Panc1 (cell line): Measurements from ENCODE around the gene CD38. TPM values are rescaled to one million over a fixed set of nuclear protein-coding genes. Genes with fewer than 3 reads are reported as not detected.

ENCODE experiments used
- ATAC-seq: fragments of 200-7000 bp; cut with Tn5 transposase; 2 replicates; pipeline ENCODE4 v1.9.1; 2020; ENCODE audit warnings: mild to moderate bottlenecking, moderate library complexity
- BruUV-seq: library from RNA; stranded (reverse); fragments of 400-500 nt; replicated peaks from 2 replicates; lab custom pipeline; 2021; lab: Mats Ljungman, UMichigan
- CTCF ChIA-PET: fragments of 300-600 bp; sonication (Branson Sonifier 250); formaldehyde crosslinking; loops from one replicate; lab custom pipeline; 2022; ENCODE audit warnings: antibody characterized with exemption; lab: Charles Lee
- POLR2A ChIA-PET: fragments of 300-600 bp; sonication (Branson Sonifier 250); formaldehyde crosslinking; loops from one replicate; lab custom pipeline; 2022; ENCODE audit warnings: antibody characterized with exemption; lab: Charles Lee
- DNase-seq: peaks from one replicate; pipeline ENCODE4 v3.0.0-alpha.2; 2010; ENCODE audit warnings: low read depth, low spot score
- H3K27ac ChIP-seq: 2 replicates; pipeline ENCODE4 v1.5.1; 2011; ENCODE audit warnings: mild to moderate bottlenecking, low read length, inconsistent platforms
- H3K27me3 ChIP-seq: fragments of 200-500 bp; sonication (Bioruptor generic); 2 replicates; pipeline ENCODE4 v1.6.0; 2014; ENCODE audit warnings: low read length, inconsistent platforms; ENCODE audit not compliant: control insufficient read depth, insufficient read depth
- H3K36me3 ChIP-seq: fragments of 200-500 bp; sonication (Bioruptor generic); 2 replicates; pipeline ENCODE4 v1.5.1; 2014; ENCODE audit warnings: inconsistent platforms, mild to moderate bottlenecking, low read length, moderate library complexity; ENCODE audit not compliant: control insufficient read depth, insufficient read depth
- H3K4me1 ChIP-seq: 2 replicates; pipeline ENCODE4 v1.5.1; 2011; ENCODE audit warnings: inconsistent platforms, mild to moderate bottlenecking, low read length, moderate library complexity; ENCODE audit not compliant: control insufficient read depth, insufficient read depth
- H3K4me3 ChIP-seq, 2 experiments: 2 replicates each; pipeline ENCODE4 v1.5.1; 2011 to 2012; ENCODE audit warnings: low read depth in 2 of 2, low read length in 2 of 2, mild to moderate bottlenecking in 2 of 2, inconsistent platforms in 1 of 2, moderate library complexity in 1 of 2
- H3K9me3 ChIP-seq: fragments of 200-500 bp; sonication (Bioruptor generic); 2 replicates; pipeline ENCODE4 v1.5.1; 2014; ENCODE audit warnings: low read depth, mild to moderate bottlenecking, inconsistent platforms, low read length, moderate library complexity; ENCODE audit not compliant: control insufficient read depth, insufficient read depth
- POLR2AphosphoS5 ChIP-seq: IDR thresholded peaks from 2 replicates; pipeline ENCODE4 v1.6.1; 2012; ENCODE audit warnings: mild to moderate bottlenecking, low read depth, low read length, moderate library complexity
- SIN3A ChIP-seq: IDR thresholded peaks from 2 replicates; pipeline ENCODE4 v1.6.1; 2012; ENCODE audit warnings: low read depth, mild to moderate bottlenecking, low read length, moderate library complexity, borderline replicate concordance; ENCODE audit not compliant: insufficient read depth
- TCF7L2 ChIP-seq: IDR thresholded peaks from 2 replicates; pipeline ENCODE4 v1.6.1; 2011; ENCODE audit warnings: mild to moderate bottlenecking, low read depth, low read length, inconsistent platforms
- in situ Hi-C: cut with HindIII; loops from 2 replicates; pipeline ENCODE4 v1.10.0; 2016; ENCODE audit warnings: low sequenced_read_pairs, low pct_unique_long_range_greater_than_20kb
- intact Hi-C: fragments of 100-400 bp; cut with micrococcal nuclease; formaldehyde crosslinking; loops from one replicate; pipeline ENCODE4 v1.10.0; 2022; ENCODE audit not compliant: unreplicated experiment
- total RNA-seq: library from RNA; stranded (reverse); gene quantifications from one replicate; pipeline ENCODE4 v1.2.1, GENCODE V29; 2021; ENCODE audit not compliant: unreplicated experiment
- TF ChIP-seq, protein P1 (sequence below): fragments of 450-650 bp; IDR thresholded peaks from 2 replicates; pipeline ENCODE4 v1.5.1; 2017; ENCODE audit warnings: mild to moderate bottlenecking
- TF ChIP-seq, protein P2 (sequence below), 2 experiments: IDR thresholded peaks; 2 replicates each; pipeline ENCODE4 v1.6.1; 2011 to 2012; ENCODE audit warnings: low read depth in 2 of 2, control low read depth in 1 of 2, low read length in 1 of 2, mild to moderate bottlenecking in 1 of 2, moderate library complexity in 1 of 2; ENCODE audit not compliant: insufficient read depth in 1 of 2

CD38 gene
- total RNA-seq, 1 experiment from 2014 or later: 0.15 TPM

DNA sequence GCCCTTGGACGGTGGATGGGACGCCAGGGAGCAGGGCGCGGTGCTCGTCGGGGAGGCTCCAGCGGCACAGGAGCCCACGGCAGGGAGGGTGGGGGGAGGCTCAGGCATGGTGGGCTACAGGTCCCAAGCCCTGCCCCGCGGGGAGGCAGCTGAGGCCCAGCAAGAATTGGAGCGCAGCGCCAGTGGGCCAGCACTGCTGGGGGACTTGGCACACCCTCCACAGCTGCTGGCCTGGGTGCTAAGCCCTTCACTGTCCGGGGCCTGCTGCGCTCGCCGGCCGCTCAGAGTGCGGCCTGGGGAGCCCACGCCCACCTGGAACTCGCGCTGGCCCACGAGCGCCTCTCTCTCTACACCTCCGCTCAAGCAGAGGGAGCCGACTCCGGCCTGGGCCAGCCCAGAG is 8.6 kb downstream of the CD38 start:
- no peaks in the 10 kb centered on the region for H3K9me3 ChIP-seq
- no peak overlapping the region for H3K4me3 ChIP-seq
- no peaks in the 10 kb centered on the region; the same call in 1 of the 2 replicates for H3K27me3 ChIP-seq
- TF ChIP-seq SIN3A: no peak
- no peak for TF ChIP-seq POLR2AphosphoS5
- TF ChIP-seq, protein P1, sequence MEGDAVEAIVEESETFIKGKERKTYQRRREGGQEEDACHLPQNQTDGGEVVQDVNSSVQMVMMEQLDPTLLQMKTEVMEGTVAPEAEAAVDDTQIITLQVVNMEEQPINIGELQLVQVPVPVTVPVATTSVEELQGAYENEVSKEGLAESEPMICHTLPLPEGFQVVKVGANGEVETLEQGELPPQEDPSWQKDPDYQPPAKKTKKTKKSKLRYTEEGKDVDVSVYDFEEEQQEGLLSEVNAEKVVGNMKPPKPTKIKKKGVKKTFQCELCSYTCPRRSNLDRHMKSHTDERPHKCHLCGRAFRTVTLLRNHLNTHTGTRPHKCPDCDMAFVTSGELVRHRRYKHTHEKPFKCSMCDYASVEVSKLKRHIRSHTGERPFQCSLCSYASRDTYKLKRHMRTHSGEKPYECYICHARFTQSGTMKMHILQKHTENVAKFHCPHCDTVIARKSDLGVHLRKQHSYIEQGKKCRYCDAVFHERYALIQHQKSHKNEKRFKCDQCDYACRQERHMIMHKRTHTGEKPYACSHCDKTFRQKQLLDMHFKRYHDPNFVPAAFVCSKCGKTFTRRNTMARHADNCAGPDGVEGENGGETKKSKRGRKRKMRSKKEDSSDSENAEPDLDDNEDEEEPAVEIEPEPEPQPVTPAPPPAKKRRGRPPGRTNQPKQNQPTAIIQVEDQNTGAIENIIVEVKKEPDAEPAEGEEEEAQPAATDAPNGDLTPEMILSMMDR: no peak
- no peak for TF ChIP-seq TCF7L2
- TF ChIP-seq, protein P2, sequence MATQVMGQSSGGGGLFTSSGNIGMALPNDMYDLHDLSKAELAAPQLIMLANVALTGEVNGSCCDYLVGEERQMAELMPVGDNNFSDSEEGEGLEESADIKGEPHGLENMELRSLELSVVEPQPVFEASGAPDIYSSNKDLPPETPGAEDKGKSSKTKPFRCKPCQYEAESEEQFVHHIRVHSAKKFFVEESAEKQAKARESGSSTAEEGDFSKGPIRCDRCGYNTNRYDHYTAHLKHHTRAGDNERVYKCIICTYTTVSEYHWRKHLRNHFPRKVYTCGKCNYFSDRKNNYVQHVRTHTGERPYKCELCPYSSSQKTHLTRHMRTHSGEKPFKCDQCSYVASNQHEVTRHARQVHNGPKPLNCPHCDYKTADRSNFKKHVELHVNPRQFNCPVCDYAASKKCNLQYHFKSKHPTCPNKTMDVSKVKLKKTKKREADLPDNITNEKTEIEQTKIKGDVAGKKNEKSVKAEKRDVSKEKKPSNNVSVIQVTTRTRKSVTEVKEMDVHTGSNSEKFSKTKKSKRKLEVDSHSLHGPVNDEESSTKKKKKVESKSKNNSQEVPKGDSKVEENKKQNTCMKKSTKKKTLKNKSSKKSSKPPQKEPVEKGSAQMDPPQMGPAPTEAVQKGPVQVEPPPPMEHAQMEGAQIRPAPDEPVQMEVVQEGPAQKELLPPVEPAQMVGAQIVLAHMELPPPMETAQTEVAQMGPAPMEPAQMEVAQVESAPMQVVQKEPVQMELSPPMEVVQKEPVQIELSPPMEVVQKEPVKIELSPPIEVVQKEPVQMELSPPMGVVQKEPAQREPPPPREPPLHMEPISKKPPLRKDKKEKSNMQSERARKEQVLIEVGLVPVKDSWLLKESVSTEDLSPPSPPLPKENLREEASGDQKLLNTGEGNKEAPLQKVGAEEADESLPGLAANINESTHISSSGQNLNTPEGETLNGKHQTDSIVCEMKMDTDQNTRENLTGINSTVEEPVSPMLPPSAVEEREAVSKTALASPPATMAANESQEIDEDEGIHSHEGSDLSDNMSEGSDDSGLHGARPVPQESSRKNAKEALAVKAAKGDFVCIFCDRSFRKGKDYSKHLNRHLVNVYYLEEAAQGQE (IDR thresholded peaks at IDR 0.05; ENCODE audit: insufficient read depth in 1 of 2, low read depth in 2 of 2, low read length in 1 of 2): no peak
- ATAC-seq (no peak), DNase-seq (no peak)
- in situ Hi-C loops (no loop called here), intact Hi-C loops (no loop called here)
- no peak overlapping the region for H3K27ac ChIP-seq
- H3K36me3 ChIP-seq: no peaks in the 10 kb centered on the region
- no peaks in the 10 kb centered on the region for H3K4me1 ChIP-seq
- BruUV-seq: no TSS peak
- ChIA-PET CTCF (no interaction called here), POLR2A (no interaction called here)

DNA sequence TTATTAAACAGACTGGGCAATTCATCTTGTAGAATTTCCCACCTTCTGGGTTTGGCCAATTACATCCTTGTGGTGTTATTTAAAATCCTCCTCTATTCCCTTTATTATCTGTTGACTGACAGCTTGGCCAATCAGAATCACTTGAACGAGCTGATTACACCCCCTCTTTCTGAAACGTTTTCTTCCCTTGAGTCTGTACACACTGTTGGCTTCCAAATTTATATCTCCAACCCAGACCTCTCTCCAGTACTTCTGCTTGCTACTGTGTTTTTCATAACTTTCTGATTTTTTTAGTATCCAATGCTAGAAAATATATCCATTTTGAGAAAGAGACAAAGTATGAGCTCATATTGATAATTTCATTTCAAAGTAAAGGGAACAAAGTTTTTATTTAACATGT is 14.8 kb downstream of the CD38 start:
- ATAC-seq (no peak), DNase-seq (no peak)
- no TSS peak for BruUV-seq
- CTCF ChIA-PET: no interaction called here
- H3K27me3 ChIP-seq: peaks cover 6% of the 10 kb centered on the region
- H3K36me3 ChIP-seq: no peaks in the 10 kb centered on the region
- H3K9me3 ChIP-seq: no peaks in the 10 kb centered on the region
- H3K4me1 ChIP-seq: no peaks in the 10 kb centered on the region
- in situ Hi-C loops (no loop called here), intact Hi-C loops (no loop called here)
- no peak overlapping the region for H3K27ac ChIP-seq
- TF ChIP-seq TCF7L2: no peak
- TF ChIP-seq, protein P2 (IDR thresholded peaks at IDR 0.05; ENCODE audit: insufficient read depth in 1 of 2, low read depth in 2 of 2, low read length in 1 of 2): no peak
- TF ChIP-seq, protein P1: no peak
- no peak for TF ChIP-seq SIN3A
- TF ChIP-seq POLR2AphosphoS5: no peak
- POLR2A ChIA-PET: no interaction called here
- H3K4me3 ChIP-seq: no peak overlapping the region
